GM18951 (cell line): ENCODE results near the gene PRSS21.

Experiments
- POLR2A ChIP-seq: IDR thresholded peaks from 4 replicates; pipeline ENCODE4 v1.6.1; 2011; ENCODE audit warnings: mild to moderate bottlenecking; ENCODE audit not compliant: insufficient read length, insufficient read depth; ENCODE audit errors: extremely low read depth
- in situ Hi-C: fragments of 300-500 bp; cut with MboI; formaldehyde crosslinking; loops from one replicate; pipeline ENCODE4 v1.12.0; 2022; ENCODE audit warnings: low sequenced_read_pairs, mixed read lengths, inconsistent platforms; ENCODE audit not compliant: unreplicated experiment

PRSS21 gene

DNA sequence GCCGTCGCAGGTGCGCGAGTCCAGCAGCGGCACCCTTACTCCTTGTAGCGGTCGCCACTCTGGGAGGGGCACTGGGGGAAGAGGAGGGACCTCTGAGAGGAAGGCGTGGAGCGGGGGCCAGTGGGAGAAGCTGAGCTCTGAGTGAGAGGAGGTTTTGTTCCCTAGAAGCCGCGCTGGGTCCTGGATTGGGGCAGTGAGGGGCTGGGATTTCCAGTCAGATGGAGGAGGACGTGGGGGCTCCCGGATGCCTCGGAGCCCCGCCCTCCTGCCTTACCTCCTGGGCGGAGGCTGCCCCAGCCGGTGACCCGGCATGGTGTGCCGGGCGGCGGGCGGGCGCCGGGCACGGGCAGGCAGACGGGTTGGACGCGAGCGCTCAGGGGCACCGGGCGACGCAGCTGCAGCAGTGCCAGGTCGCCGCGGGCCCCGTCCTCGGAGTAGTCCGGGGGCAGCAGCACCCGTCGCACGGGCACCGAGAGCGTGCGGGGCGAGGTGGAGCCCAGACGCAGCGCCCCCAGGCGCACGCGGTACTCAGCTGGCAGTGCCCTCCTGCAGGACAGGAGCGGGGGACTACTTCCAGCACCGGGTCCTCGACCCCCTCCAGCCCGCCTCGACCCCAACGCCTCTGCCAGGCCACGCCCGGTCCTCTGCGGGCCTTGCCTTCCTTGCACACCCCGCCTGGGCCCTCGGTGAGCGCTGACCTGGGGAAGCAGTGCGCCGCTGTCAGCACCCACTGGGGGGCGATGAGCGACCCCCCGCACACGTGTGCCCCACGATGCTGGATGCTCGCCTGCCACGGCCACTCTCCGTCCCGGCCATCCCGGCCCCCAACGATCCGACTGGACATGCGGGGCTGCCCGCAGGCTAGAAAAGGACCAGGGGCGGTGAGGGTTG lies 31.7 kb upstream of the PRSS21 start:
- TF ChIP-seq POLR2A = no peak
- in situ Hi-C loops = no loop called here

DNA sequence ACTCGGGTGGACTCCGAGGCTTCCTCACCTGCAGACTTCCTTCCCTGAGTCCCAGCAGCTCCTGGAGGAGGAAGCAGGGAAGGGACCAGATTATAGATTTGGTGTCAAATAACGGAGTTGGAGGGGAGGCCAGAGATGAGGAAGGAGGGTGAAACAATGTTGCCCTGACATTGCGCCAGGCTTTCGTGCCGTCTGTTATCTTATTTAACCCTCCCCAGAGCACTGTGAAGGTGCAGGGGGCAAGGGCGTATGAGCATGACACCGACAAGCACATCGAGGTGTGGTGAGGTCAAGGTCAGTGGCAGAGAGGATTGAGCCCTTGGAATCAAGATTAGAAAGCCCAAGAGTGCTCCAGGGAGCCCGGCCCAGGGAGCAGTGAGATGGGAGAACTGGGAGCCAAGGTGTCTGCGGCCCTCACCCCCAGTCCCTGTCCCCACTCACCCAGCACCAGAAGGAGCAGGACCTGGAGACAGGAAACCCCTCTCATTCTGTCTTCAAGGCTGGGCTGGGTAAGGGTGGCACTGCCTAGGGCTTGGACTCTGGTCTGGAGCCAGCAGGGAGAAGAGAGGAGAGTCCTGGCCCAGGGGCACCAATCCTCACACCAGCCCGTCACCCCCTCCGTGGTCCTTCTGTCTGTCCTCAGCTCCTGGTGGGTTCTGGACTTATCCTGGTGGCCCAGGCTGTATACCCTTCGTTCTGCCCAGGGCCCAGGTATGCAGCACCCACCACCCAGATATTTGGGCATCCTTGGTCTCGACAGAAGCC lies 30.8 kb upstream of the PRSS21 start:
- in situ Hi-C loops = no loop called here
- no peak for TF ChIP-seq POLR2A

DNA sequence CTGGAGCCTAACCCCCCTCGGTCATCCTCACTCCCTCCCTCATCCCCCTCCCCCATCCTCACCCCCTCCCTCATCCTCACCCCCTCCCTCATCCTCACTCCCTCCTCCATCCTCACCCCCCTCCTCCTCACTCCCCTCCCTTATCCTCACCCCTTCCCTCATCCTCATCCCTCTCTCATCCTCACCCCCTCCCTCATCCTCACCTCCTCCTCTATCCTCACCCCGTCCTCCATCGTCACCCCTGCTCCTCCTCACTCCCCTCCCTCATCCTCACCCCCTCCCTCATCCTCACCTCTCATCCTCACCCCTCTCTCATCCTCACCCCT lies 30.2 kb upstream of the PRSS21 start:
- no peak for TF ChIP-seq POLR2A
- in situ Hi-C loops = no loop called here

DNA sequence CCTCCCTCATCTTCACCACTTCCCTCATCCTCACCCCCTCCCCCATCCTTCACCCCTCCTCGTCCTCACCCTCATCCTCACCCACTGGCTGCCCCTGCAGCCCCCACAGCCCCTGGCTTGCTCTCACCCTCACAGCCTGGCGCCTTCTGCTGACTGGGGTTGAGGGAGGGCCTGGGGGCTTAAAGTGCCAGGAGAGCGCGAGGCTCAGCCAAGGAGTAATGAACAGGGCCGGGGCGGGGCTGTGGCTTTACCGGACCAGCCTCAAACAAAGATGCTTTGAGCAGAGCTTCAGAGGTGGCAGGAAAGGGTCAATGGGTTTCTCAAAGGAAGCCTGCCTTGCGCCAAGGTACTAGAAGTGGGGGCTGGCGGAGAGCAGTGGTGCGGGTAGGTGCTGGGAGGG lies 29.6 kb upstream of the PRSS21 start, which contains the start of gene PRSS33:
Gene PRSS33 (minus strand): TSS at position 155 of the 400 bp plus-strand sequence. CDS start 1,013 bp downstream, outside the sequence.
- in situ Hi-C loops = no loop called here
- no peak for TF ChIP-seq POLR2A

DNA sequence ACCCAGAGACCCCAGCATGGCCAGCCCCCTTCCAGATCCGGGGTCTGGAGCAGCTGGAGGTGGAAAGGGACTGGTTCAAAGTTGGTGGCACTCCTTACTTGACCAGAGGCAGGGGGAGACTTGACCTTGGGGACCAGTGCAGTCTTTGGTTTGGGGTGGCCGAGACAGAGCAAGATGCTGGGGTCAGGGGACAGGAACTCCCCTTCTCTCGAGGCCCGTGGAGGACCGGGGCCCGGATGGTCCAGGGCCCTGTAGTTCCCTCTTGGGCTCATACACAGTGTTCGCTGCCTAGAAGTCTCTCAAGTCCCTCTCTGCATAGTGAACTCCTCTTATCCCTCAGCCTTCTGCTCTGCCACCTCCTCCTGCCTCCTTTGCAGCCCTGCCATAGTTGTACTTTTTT lies 29.1 kb upstream of the PRSS21 start:
- in situ Hi-C loops = no loop called here
- TF ChIP-seq POLR2A = no peak

DNA sequence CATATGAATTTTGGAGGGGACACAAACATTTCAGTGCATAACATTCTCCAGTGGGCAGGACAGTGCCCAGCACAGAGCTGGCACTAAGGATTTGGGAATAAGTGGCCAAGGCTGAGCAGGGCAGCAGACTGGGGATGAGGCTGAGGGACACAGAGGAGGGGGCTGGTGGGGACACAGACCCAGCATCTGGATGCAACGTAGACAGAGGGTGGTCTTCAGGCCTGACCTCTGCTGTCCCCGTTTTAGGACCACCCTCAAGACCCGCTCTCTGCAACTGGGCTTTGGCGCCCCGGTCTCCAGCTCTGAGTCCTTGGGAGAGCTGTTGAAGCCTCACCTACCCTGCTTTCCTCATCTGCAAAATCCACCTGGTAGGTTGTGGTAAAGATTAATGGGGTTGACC lies 26.4 kb upstream of the PRSS21 start:
- in situ Hi-C loops = no loop called here
- no peak for TF ChIP-seq POLR2A

DNA sequence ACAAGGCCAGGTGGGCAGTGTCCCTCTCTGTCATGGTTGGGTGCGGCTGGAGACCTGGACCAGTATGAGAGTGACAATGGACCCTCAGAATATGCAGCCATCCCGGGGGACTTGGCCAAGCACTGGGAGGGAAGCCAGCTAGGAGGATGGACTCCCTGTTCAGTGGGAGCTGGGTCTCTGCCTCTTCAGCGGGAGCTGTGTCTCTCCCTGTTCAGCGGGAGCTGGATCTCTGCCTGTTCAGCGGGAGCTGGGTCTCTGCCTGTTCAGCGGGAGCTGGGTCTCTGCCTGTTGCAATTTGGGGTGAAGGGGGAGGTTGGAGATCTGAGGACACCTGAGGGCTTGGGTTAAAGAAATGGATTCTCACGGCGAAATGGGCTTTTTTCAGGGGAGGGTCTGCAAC lies 25.9 kb upstream of the PRSS21 start:
- no peak for TF ChIP-seq POLR2A
- in situ Hi-C loops = no loop called here

DNA sequence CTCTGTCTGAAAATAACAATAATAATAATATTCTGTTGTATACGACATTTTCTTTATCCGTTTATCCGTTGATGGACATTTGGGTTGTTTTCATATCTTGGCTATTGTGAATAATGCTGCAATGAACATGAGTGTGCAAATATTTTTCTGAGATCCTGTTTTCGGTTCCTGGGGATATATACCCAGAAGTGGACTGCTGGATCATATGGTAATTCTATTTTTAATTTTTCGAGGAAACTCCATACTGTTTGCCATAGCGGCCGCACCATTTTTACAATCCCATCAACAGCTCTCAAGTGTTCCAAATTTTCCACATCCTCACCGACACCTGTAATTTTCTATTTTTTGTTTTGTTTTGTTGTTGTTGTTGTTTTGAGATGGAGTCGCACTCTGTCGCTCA lies 24.1 kb upstream of the PRSS21 start:
- no peak for TF ChIP-seq POLR2A
- in situ Hi-C loops = no loop called here

DNA sequence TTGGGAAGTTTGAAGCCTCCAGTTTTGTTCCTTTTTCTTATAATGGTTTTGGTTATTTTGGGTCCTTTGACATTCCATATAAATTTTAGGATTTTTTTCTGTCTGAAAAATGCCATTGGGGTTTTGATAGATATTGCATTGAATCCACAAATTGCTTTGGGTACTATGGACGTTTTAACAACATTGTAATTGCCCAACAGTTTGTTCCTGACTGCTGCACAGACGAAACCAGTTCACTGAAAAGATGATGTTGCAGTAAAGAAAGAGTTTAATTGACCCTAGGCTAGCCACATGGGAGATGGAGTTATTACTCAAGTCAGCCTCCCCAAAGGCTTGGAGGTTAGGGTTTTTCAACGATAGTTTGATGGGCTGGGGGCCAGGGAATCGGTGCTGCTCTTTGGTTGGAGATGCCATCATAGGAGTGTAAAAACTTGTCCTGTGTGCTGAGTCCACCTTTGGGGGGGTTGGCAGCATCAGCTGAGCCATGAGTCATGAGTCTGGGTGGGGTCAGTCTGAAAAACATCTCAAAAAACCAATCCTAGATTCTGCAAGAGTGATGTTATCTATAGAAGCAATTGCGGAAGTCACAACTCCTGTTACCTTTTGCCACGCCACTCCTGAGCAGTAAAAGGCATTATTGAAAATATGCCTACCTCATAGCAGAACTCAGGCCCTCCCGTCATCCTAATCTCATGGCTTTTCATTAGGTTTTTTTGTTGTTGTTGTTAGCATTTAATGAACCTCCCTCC lies 21.5 kb upstream of the PRSS21 start:
- no peak for TF ChIP-seq POLR2A
- in situ Hi-C loops = no loop called here

DNA sequence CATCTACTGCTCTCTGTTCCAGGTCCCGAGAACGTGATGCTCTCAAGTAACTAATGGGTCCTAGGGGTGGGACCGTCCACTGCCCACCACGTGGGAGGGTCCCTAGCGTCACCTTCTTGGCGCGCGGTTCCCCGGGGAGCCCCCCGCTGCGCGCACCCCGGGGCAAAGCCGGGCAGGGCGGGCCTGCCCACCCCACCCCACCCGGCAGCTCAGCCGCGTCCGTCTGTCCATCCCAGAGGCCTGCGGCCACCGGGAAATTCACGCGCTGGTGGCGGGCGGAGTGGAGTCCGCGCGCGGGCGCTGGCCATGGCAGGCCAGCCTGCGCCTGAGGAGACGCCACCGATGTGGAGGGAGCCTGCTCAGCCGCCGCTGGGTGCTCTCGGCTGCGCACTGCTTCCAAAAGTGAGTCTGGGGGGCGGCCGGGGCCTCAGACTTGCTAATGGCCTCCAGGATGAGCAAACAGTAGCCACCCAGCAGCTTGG lies 18.3 kb upstream of the PRSS21 start:
- in situ Hi-C loops = no loop called here
- TF ChIP-seq POLR2A = no peak

DNA sequence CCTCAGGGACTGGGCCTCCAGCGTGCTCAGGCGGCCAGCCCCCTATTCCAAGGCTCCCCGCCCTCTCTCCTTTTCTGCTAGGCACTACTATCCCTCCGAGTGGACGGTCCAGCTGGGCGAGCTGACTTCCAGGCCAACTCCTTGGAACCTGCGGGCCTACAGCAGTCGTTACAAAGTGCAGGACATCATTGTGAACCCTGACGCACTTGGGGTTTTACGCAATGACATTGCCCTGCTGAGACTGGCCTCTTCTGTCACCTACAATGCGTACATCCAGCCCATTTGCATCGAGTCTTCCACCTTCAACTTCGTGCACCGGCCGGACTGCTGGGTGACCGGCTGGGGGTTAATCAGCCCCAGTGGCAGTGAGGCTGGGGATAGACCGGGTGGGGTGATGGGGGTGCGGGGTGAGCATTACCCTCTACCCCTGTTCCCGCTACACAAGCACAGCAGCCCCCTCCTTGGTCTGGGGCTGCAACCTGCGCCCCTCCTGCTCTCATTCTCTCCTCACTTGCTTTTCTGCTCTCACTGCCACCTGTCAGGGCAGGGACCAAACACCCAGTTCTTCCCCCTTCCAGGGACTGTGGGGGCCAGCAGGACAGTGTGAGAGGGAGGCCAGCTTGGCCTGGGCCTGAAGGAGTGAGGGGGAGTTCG lies 17.7 kb upstream of the PRSS21 start:
- in situ Hi-C loops = no loop called here
- TF ChIP-seq POLR2A = no peak

DNA sequence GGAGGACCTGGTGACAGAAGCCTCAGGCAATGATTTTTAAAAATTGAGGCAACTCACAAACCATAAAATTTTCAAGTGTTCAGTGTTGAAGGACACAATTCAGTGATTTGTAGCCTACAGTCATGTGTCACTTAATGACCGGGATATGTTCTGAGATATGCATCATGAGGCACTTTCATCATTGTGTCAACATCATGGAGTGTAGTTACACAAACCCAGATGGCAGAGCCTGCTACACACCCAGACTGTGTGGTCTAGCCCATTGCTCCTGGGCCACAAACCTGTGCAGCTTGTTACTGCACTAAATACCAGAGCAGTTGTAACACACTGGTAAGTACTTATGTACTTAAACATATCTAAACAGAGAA lies 17.2 kb upstream of the PRSS21 start:
- in situ Hi-C loops = no loop called here
- no peak for TF ChIP-seq POLR2A
